WTC11 (cell line): ENCODE results near the gene PDAP1. TPM values are rescaled to one million over a fixed set of nuclear protein-coding genes. Genes with fewer than 3 reads are reported as not detected.
"Not testable (repeated sequence)": the region's sequence is repeated elsewhere in the genome, so short reads cannot be mapped to it uniquely, and the experiment has no call there.

Experiments used
- ATAC-seq: fragments of 200-7000 bp; cut with Tn5 transposase; 2 replicates; pipeline ENCODE4 v1.10.0; 2021; ENCODE audit warnings: mild to moderate bottlenecking, moderate library complexity
- CTCF ChIA-PET: fragments of 300-600 bp; sonication (Branson Sonifier 250); formaldehyde crosslinking; loops from one replicate; lab custom pipeline; 2021; ENCODE audit warnings: antibody characterized with exemption; lab: Charles Lee
- POLR2A ChIA-PET: fragments of 350-600 bp; sonication (Branson Sonifier 250); formaldehyde crosslinking; loops from one replicate; lab custom pipeline; 2021; ENCODE audit warnings: antibody characterized with exemption; lab: Charles Lee
- DNase-seq: peaks from one replicate; pipeline ENCODE4 v3.0.0; 2021; ENCODE audit warnings: low spot score
- H3K27ac Mint-ChIP-seq: 2 replicates; pipeline ENCODE4 v1.8.0; 2021; ENCODE audit warnings: mixed read lengths
- H3K27me3 Mint-ChIP-seq: 2 replicates; pipeline ENCODE4 v1.8.0; 2021; ENCODE audit warnings: low read depth, mild to moderate bottlenecking, moderate library complexity, mixed read lengths
- H3K36me3 Mint-ChIP-seq: 2 replicates; pipeline ENCODE4 v1.8.0; 2021; ENCODE audit warnings: mixed read lengths
- H3K4me1 Mint-ChIP-seq: 2 replicates; pipeline ENCODE4 v1.8.0; 2022; ENCODE audit warnings: mixed read lengths
- H3K4me3 Mint-ChIP-seq: 2 replicates; pipeline ENCODE4 v1.8.0; 2021; ENCODE audit warnings: mild to moderate bottlenecking, moderate library complexity, mixed read lengths
- H3K9me3 Mint-ChIP-seq: 2 replicates; pipeline ENCODE4 v1.8.0; 2021; ENCODE audit warnings: mixed read lengths
- CDX4 ChIP-seq: fragments of 250-450 bp; sonication (Bioruptor Pico); IDR thresholded peaks from 2 replicates; pipeline ENCODE4 v1.9.0; 2021; ENCODE audit warnings: moderate library complexity, mild to moderate bottlenecking, inconsistent platforms, borderline replicate concordance
- CREB1 ChIP-seq: sonication (generic); formaldehyde crosslinking; IDR thresholded peaks from 2 replicates; pipeline ENCODE4 v1.8.0; 2023; ENCODE audit warnings: mild to moderate bottlenecking, missing genetic modification reagents
- GRHL2 ChIP-seq: fragments of 250-450 bp; sonication (Bioruptor Pico); IDR thresholded peaks from 2 replicates; pipeline ENCODE4 v1.8.0; 2022; ENCODE audit warnings: mild to moderate bottlenecking, moderate library complexity; ENCODE audit not compliant: insufficient replicate concordance, severe bottlenecking
- HMGXB4 ChIP-seq: sonication (generic); formaldehyde crosslinking; IDR thresholded peaks from 2 replicates; pipeline ENCODE4 v1.8.1; 2023; ENCODE audit warnings: mild to moderate bottlenecking, moderate library complexity, missing genetic modification reagents
- IRF2 ChIP-seq: sonication (generic); formaldehyde crosslinking; IDR thresholded peaks from 2 replicates; pipeline ENCODE4 v1.8.0; 2022; ENCODE audit warnings: low read depth, missing genetic modification reagents, borderline replicate concordance
- NFYB ChIP-seq: sonication (generic); formaldehyde crosslinking; conservative IDR thresholded peaks from 2 replicates; pipeline ENCODE4 v1.8.0; 2022; ENCODE audit warnings: low read depth, missing genetic modification reagents
- NR1H2 ChIP-seq: sonication (generic); formaldehyde crosslinking; IDR thresholded peaks from 2 replicates; pipeline ENCODE4 v1.9.0; 2021; ENCODE audit warnings: mild to moderate bottlenecking, moderate library complexity, missing genetic modification reagents
- NR2C2 ChIP-seq: sonication (generic); formaldehyde crosslinking; IDR thresholded peaks from 2 replicates; pipeline ENCODE4 v1.8.0; 2022; ENCODE audit warnings: mild to moderate bottlenecking, missing genetic modification reagents
- NR3C1 ChIP-seq: sonication (generic); formaldehyde crosslinking; conservative IDR thresholded peaks from 2 replicates; pipeline ENCODE4 v1.8.1; 2023; ENCODE audit warnings: low read depth, mild to moderate bottlenecking, missing genetic modification reagents
- PREB ChIP-seq: sonication (generic); formaldehyde crosslinking; IDR thresholded peaks from 2 replicates; pipeline ENCODE4 v1.8.1; 2022; ENCODE audit warnings: mild to moderate bottlenecking, missing genetic modification reagents, moderate library complexity, borderline replicate concordance
- SMAD4 ChIP-seq: sonication (generic); formaldehyde crosslinking; IDR thresholded peaks from 2 replicates; pipeline ENCODE4 v1.8.0; 2022; ENCODE audit warnings: mild to moderate bottlenecking, missing genetic modification reagents
- SOX15 ChIP-seq: fragments of 250-450 bp; sonication (Bioruptor Pico); IDR thresholded peaks from 2 replicates; pipeline ENCODE4 v1.9.0; 2021; ENCODE audit warnings: mild to moderate bottlenecking
- ZBTB43 ChIP-seq: sonication (generic); formaldehyde crosslinking; IDR thresholded peaks from 2 replicates; pipeline ENCODE4 v1.8.1; 2023; ENCODE audit warnings: mild to moderate bottlenecking, missing genetic modification reagents
- ZNF232 ChIP-seq: sonication (generic); formaldehyde crosslinking; IDR thresholded peaks from 2 replicates; pipeline ENCODE4 v1.8.0; 2022; ENCODE audit warnings: mild to moderate bottlenecking, missing genetic modification reagents
- ZNF263 ChIP-seq: sonication (generic); formaldehyde crosslinking; IDR thresholded peaks from 2 replicates; pipeline ENCODE4 v1.8.1; 2022; ENCODE audit warnings: low read depth, mild to moderate bottlenecking, moderate library complexity, missing genetic modification reagents
- ZNF281 ChIP-seq: sonication (generic); formaldehyde crosslinking; IDR thresholded peaks from 2 replicates; pipeline ENCODE4 v1.8.0; 2023; ENCODE audit warnings: mild to moderate bottlenecking, missing genetic modification reagents
- total RNA-seq: library from RNA; stranded (reverse); gene quantifications from 3 replicates; pipeline ENCODE4 v1.2.3, GENCODE V29; 2021

PDAP1 gene
- total RNA-seq, 1 experiment from 2014 or later = 177 TPM

GRCh38 chr7:99359465-99360154, 48.8 kb downstream of the PDAP1 start:
- Mint-ChIP-seq H3K27me3 (no peaks in the 10 kb centered on the region), H3K36me3 (peaks cover 46% of the 10 kb centered on the region), H3K27ac (no peak overlapping the region), H3K4me1 (no peaks in the 10 kb centered on the region), H3K4me3 (no peak overlapping the region), H3K9me3 (no peaks in the 10 kb centered on the region)
- CTCF ChIA-PET = interaction anchor here (0.5 to 1.7 kb wide), 10 partner anchors 9 to 1099 kb away, joined by 3 to 9 read pairs (median 4); partner anchors contain the start of genes BUD31 and PDAP1
- POLR2A ChIA-PET = interaction anchor here (0.6 kb wide), 1 partner anchor 14 kb away, joined by 3 read pairs; no protein-coding TSS in a partner anchor
- DNase-seq (peak; percentile 47), ATAC-seq (peak; percentile 97)
- no peak for TF ChIP-seq HMGXB4 (CRISPR knock-in tag)
- no peak for TF ChIP-seq SMAD4 (CRISPR knock-in tag)
- no peak for TF ChIP-seq NR1H2
- no peak for TF ChIP-seq ZNF263 (CRISPR knock-in tag)
- TF ChIP-seq GRHL2 (CRISPR knock-in tag) = no peak
- TF ChIP-seq ZNF232 = no peak
- no peak for TF ChIP-seq CREB1 (CRISPR knock-in tag)
- TF ChIP-seq NR3C1 = no peak
- TF ChIP-seq PREB = no peak
- no peak for TF ChIP-seq SOX15 (CRISPR knock-in tag)
- no peak for TF ChIP-seq IRF2 (CRISPR knock-in tag)
- TF ChIP-seq CDX4 (CRISPR knock-in tag) = no peak
- no peak for TF ChIP-seq NR2C2 (CRISPR knock-in tag)
- TF ChIP-seq ZBTB43 (CRISPR knock-in tag) = no peak
- no peak for TF ChIP-seq ZNF281 (CRISPR knock-in tag)
- no peak for TF ChIP-seq NFYB (CRISPR knock-in tag)

GRCh38 chr7:99358521-99358920, 49.9 kb downstream of the PDAP1 start:
- peaks cover 43% of the 10 kb centered on the region for H3K36me3 Mint-ChIP-seq
- POLR2A ChIA-PET, H3K27me3 Mint-ChIP-seq, H3K4me1 Mint-ChIP-seq, H3K9me3 Mint-ChIP-seq, ATAC-seq, H3K27ac Mint-ChIP-seq, CTCF ChIA-PET, DNase-seq, H3K4me3 Mint-ChIP-seq: not testable (repeated sequence)
